Muscle of leg (tissue), 11 donors: ENCODE measurements around the gene EXOC3. TPM values are rescaled to one million over a fixed set of nuclear protein-coding genes. Genes with fewer than 3 reads are reported as not detected.
"Not testable (repeated sequence)": the region's sequence is repeated elsewhere in the genome, so short reads cannot be mapped to it uniquely, and the experiment has no call there.

Experiments
- DNase-seq: peaks from one replicate; pipeline ENCODE4 v3.0.0; 2013
- H3K27ac ChIP-seq: one replicate; pipeline ENCODE4 v1.5.1; 2013; ENCODE audit warnings: mild to moderate bottlenecking, low read length, control low read depth
- H3K27me3 ChIP-seq: one replicate; pipeline ENCODE4 v1.6.1; 2013; ENCODE audit warnings: low read length; ENCODE audit not compliant: control insufficient read depth, insufficient read depth
- H3K36me3 ChIP-seq: one replicate; pipeline ENCODE4 v1.6.1; 2013; ENCODE audit warnings: low read length; ENCODE audit not compliant: control insufficient read depth, insufficient read depth
- H3K4me1 ChIP-seq: one replicate; pipeline ENCODE4 v1.6.1; 2013; ENCODE audit warnings: low read length; ENCODE audit not compliant: control insufficient read depth, insufficient read depth
- H3K4me3 ChIP-seq: one replicate; pipeline ENCODE4 v1.5.1; 2013; ENCODE audit warnings: low read length, control low read depth
- H3K9me3 ChIP-seq: replicated peaks from 2 replicates; pipeline ENCODE4 v1.6.1; 2013; ENCODE audit warnings: low read depth, low read length; ENCODE audit not compliant: control insufficient read depth
- WGBS: methylation state at CpG from one replicate; pipeline ENCODE4 v1.1.5; 2013; ENCODE audit warnings: missing lambda C conversion rate; ENCODE audit not compliant: insufficient coverage; 5-methylcytosine and 5-hydroxymethylcytosine counted together
- polyA plus RNA-seq, 8 donors: library from polyadenylated mRNA; unstranded; fragments of 120-200 nt; gene quantifications; one replicate each; pipeline versions ENCODE4 v1.2.1 to v1.2.3, GENCODE V29; 2013; ENCODE audit warnings: inconsistent platforms in 1 of 8, low replicate concordance in 1 of 8; ENCODE audit not compliant: insufficient read length in 8 of 8, insufficient read depth in 1 of 8
- total RNA-seq: library from RNA; stranded (reverse); fragments of 120-200 nt; gene quantifications from one replicate; pipeline ENCODE4 v1.2.4, GENCODE V29; 2013

EXOC3 gene
- total and polyA plus RNA-seq, 9 donors = 28.0 to 44.8 (median 35.9) TPM

- no peak overlapping the region for H3K27ac ChIP-seq
- no peaks in the 10 kb centered on the region for H3K36me3 ChIP-seq
- no peak overlapping the region for H3K4me3 ChIP-seq
- peaks cover 10% of the 10 kb centered on the region for H3K4me1 ChIP-seq
- no peak for DNase-seq
- 50% methylated on average over 10 of the region's 23 CpGs for WGBS
- peaks cover 22% of the 10 kb centered on the region for H3K27me3 ChIP-seq
- no peaks in the 10 kb centered on the region for H3K9me3 ChIP-seq
Measured at GRCh38 chr5:485946-486491, 43.0 kb downstream of the EXOC3 start.

GRCh38 chr5:486597-486996 lies 43.6 kb downstream of the EXOC3 start:
- DNase-seq, H3K36me3 ChIP-seq: not testable (repeated sequence)

GRCh38 chr5:488241-488640 lies 45.3 kb downstream of the EXOC3 start:
- Histone ChIP-seq H3K36me3 (no peaks in the 10 kb centered on the region), H3K9me3 (no peaks in the 10 kb centered on the region), H3K27ac (no peak overlapping the region), H3K27me3 (peaks cover 37% of the 10 kb centered on the region), H3K4me3 (no peak overlapping the region), H3K4me1 (peaks cover 16% of the 10 kb centered on the region)
- DNase-seq = no peak
- 90% methylated on average over 26 of the region's 33 CpGs for WGBS

More at GRCh38 chr5:486597-486996, 43.6 kb downstream of the EXOC3 start:
- not testable (repeated sequence) for H3K27ac ChIP-seq, H3K9me3 ChIP-seq, H3K4me1 ChIP-seq, H3K4me3 ChIP-seq
- H3K27me3 ChIP-seq = peaks cover 26% of the 10 kb centered on the region
- WGBS = 92% methylated on average over 4 of the region's 22 CpGs

GRCh38 chr5:488744-489688 lies 46.0 kb downstream of the EXOC3 start:
- 44% methylated on average over 34 of the region's 40 CpGs for WGBS
- Histone ChIP-seq H3K27me3 (peaks cover 45% of the 10 kb centered on the region), H3K27ac (no peak overlapping the region), H3K9me3 (no peaks in the 10 kb centered on the region), H3K36me3 (no peaks in the 10 kb centered on the region), H3K4me1 (peaks cover 18% of the 10 kb centered on the region), H3K4me3 (no peak overlapping the region)
- DNase-seq = no peak

DNA sequence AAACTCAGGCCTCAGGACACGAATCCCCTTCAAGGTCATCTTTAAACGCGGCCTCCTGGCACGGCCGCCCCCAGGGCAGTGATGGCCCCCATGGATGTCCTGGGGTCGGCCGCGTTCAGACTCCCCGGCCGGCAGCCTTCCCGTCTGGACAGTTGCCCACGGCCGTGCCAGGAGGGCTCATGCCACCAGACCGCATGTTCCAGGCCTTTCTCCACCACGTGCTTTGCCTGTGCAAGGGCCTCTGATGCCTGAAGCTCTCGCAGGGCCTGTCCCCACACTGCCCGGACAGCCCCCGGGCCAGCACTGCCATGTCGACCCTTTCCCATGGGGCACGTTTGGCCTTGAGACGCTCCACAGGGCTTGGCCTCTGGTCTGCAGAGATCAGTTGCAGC lies 46.7 kb downstream of the EXOC3 start:
- no peaks in the 10 kb centered on the region for H3K9me3 ChIP-seq
- peaks cover 48% of the 10 kb centered on the region for H3K27me3 ChIP-seq
- no peaks in the 10 kb centered on the region for H3K36me3 ChIP-seq
- H3K4me1 ChIP-seq = peaks cover 18% of the 10 kb centered on the region
- no peak for DNase-seq
- H3K27ac ChIP-seq = no peak overlapping the region
- no peak overlapping the region for H3K4me3 ChIP-seq
- 53% methylated on average over 21 of the region's 21 CpGs for WGBS

DNA sequence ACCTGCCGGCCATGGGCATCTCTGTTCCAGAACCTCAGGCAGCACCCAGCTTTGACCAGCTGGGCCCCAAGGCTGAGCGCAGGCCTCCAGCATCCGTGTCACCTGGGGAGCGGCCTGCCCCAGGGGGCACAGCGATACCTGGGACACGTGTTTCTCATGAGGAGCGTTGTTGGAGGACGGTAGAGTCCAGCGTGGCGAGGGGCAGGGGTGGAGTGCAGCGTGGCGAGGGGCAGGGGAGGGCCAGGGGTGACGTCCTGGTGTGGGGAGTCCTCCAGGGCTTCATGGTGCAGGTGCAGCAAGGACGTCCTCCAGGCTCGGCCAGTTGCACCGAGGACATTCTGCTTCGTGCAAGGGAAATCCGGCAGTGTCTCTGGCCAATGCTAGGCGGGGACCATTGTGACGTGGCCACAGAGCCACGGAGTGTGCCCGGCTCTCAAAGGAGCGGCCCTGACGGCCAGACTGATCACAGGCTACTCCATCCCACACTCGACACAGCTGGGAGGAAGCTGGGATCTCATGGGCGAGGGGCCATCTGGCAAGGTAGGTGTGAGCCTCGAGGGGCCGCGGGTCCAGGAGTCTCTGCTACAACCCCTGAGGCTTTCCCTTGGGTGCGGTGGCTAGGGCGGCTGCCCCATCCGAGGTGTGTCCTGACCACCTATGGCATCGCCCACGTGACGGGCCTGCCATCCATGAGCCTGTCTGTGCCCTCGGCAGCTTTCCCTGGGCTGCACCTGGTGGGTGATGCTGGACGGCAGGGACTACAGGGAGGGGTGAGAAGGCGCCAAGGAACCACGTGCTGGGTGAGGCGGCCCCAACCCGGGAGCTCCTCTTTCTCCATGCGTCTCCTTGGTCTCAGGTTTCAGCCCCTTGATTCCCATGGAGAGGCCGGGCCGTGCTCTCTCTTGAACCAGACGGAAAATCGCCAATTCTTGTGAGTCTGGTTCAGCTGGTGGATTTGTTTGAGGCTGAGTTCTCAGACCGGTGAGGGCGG lies 47.4 kb downstream of the EXOC3 start:
- Histone ChIP-seq H3K9me3 (no peaks in the 10 kb centered on the region), H3K4me3 (no peak overlapping the region), H3K27ac (no peak overlapping the region), H3K27me3 (peaks cover 46% of the 10 kb centered on the region), H3K36me3 (no peaks in the 10 kb centered on the region), H3K4me1 (peaks cover 18% of the 10 kb centered on the region)
- 66% methylated on average over 44 of the region's 48 CpGs for WGBS
- DNase-seq = no peak

DNA sequence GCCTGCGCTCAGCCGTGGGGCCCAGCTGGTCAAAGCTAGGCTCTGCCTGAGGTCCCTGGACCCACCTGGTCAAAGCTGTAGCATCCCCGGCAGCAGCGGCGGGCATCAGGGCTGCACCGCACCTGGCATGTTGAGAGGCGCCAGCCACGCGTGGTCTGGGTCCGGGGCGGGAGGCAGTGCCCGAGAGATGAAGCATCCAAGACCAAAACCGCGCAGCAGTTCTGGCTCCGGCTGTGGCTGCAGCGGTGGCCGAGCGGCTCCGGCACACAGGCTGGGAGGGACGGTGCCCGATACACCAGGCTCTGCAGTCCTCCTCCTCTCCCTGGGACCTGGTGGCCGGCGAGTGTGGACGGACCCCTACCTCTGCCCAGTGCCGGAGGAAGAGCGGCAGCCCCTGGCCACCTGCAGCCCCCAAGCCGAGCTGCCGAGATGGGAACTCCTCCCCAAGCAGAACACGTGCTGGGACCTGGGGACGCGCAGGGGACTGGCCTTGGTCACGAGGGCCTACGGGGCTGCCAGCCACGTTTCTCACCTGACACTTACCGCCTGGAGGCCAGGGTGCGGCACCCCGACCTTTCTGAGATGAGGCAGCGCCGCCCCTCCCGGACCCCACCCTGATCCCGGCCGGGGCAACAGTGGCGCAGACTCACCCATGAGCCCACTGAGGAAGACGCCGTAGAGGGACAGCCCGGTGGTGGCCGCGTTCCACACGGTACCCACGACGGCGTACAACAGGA lies 48.3 kb downstream of the EXOC3 start:
- no peaks in the 10 kb centered on the region for H3K9me3 ChIP-seq
- H3K4me3 ChIP-seq = no peak overlapping the region
- H3K27me3 ChIP-seq = peaks cover 45% of the 10 kb centered on the region
- no peaks in the 10 kb centered on the region for H3K36me3 ChIP-seq
- H3K4me1 ChIP-seq = peaks cover 18% of the 10 kb centered on the region
- H3K27ac ChIP-seq = no peak overlapping the region
- WGBS = 80% methylated on average over 48 of the region's 52 CpGs
- no peak for DNase-seq

DNA sequence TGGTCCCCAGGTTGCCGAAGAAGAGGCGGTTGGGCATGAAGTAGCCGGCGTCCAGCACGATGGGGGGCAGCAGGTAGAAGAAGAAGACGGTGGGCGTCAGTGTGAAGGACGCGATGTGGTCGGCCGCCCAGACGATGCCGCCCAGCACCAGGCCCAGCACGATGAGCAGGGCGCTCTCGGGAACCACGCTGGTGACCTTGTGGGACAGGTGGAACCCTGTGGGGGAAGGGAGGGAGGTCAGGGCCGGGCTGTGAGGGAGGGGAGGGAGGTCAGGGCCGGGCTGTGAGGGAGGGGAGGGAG lies 48.8 kb downstream of the EXOC3 start:
- H3K27me3 ChIP-seq = peaks cover 43% of the 10 kb centered on the region
- H3K36me3 ChIP-seq = no peaks in the 10 kb centered on the region
- H3K4me3 ChIP-seq = no peak overlapping the region
- 88% methylated on average over 18 of the region's 19 CpGs for WGBS
- peaks cover 18% of the 10 kb centered on the region for H3K4me1 ChIP-seq
- no peak for DNase-seq
- no peak overlapping the region for H3K27ac ChIP-seq
- no peaks in the 10 kb centered on the region for H3K9me3 ChIP-seq

DNA sequence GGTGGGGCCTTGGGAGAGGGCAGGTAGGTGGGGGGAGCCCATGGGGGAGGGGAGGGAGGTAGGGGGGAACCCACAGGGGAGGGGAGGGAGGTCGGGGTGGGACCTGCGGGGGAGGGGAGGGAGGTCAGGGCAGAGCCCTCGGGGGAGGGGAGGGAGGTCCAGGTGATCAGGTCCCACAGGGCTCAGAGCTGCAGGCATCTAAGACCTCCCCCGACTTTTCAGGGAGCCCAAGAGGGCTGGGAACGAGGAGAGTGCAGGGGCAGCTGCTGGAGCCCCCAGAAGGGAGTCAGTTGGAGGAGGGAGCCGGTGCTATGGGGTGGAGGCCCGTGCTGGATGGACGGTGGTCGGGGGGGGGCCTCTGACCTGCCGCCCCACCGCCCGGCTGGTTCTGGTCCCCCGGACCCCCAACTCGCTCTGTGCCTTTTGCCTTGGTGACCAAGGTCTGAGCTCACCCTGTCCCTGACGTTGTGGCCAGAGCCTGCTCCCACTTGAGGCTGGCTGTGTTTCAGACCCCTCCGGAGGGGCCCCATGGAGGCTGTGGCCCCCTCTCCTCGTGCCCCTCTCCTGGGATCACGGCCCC lies 49.4 kb downstream of the EXOC3 start:
- WGBS = 52% methylated on average over 16 of the region's 18 CpGs
- H3K27me3 ChIP-seq = peaks cover 45% of the 10 kb centered on the region
- H3K4me1 ChIP-seq = peaks cover 18% of the 10 kb centered on the region
- no peaks in the 10 kb centered on the region for H3K36me3 ChIP-seq
- H3K27ac ChIP-seq = no peak overlapping the region
- DNase-seq = no peak
- H3K9me3 ChIP-seq = no peaks in the 10 kb centered on the region
- H3K4me3 ChIP-seq = no peak overlapping the region
